Measurements from ENCODE around the gene RFC4.

RFC4 gene

GRCh38 chr3:186742618-186743380 lies 63.5 kb downstream of the RFC4 start:
- no peak for DNase-seq

All from cortex of kidney (tissue), 1 donor.